GM12878 (cell line): ENCODE measurements around the gene TOP1. TPM values are rescaled to one million over a fixed set of nuclear protein-coding genes. Genes with fewer than 3 reads are reported as not detected.

Source experiments
- ATAC-seq: fragments of 200-7000 bp; cut with Tn5 transposase; 3 replicates; pipeline ENCODE4 v1.9.1; 2020; ENCODE audit warnings: mild to moderate bottlenecking, moderate library complexity
- BruUV-seq: library from RNA; stranded (reverse); fragments of 400-500 nt; replicated peaks from 2 replicates; lab custom pipeline; 2021; lab: Mats Ljungman, UMichigan
- CTCF ChIA-PET: fragments of 300-600 bp; sonication (Branson Sonifier 250); formaldehyde crosslinking; extraction: SDS; loops from one replicate; lab custom pipeline; 2021; ENCODE audit warnings: inconsistent platforms; lab: Yijun Ruan, JAX
- POLR2A ChIA-PET: fragments of 350-600 bp; formaldehyde crosslinking; extraction: SDS; loops from one replicate; lab custom pipeline; 2021; ENCODE audit warnings: inconsistent platforms; lab: Charles Lee
- RAD21 ChIA-PET: fragments of 300-600 bp; sonication (Branson Sonifier 250); formaldehyde crosslinking; loops from one replicate; lab custom pipeline; 2023; ENCODE audit warnings: antibody characterized with exemption; ENCODE audit not compliant: unreplicated experiment; lab: Charles Lee
- SMC1A ChIA-PET: fragments of 300-600 bp; sonication (Branson Sonifier 250); formaldehyde crosslinking; loops from one replicate; lab custom pipeline; 2023; ENCODE audit not compliant: unreplicated experiment, uncharacterized antibody; lab: Charles Lee
- DNase-seq: peaks from one replicate; pipeline ENCODE4 v3.0.0-alpha.2; 2011; ENCODE audit warnings: low read depth, low spot score
- FAIRE-seq: peaks from 3 replicates; lab custom pipeline; 2011; peaks lifted over from hg19 to GRCh38; lab: Jason Lieb, UNC
- H2AFZ ChIP-seq: 2 replicates; pipeline ENCODE4 v1.6.0; 2011; ENCODE audit warnings: low read depth, low read length, control low read depth; ENCODE audit not compliant: control insufficient read depth
- H3K27ac ChIP-seq: 2 replicates; pipeline ENCODE4 v1.5.1; 2011; ENCODE audit warnings: control low read depth; ENCODE audit not compliant: control insufficient read depth, insufficient read depth
- H3K27me3 ChIP-seq, 2 experiments: replicated peaks in 1 of 2; 2 replicates each; pipeline versions ENCODE4 v1.6.0 to v1.6.1; 2011; ENCODE audit warnings: low read length in 1 of 2; ENCODE audit not compliant: control insufficient read depth in 2 of 2, insufficient read depth in 2 of 2
- H3K36me3 ChIP-seq, 2 experiments: 2 replicates each; pipeline ENCODE4 v1.5.1; 2011; ENCODE audit warnings: low read length in 1 of 2; ENCODE audit not compliant: control insufficient read depth in 2 of 2, insufficient read depth in 2 of 2
- H3K4me1 ChIP-seq: 2 replicates; pipeline ENCODE4 v1.6.1; 2011; ENCODE audit warnings: mild to moderate bottlenecking, low read length, moderate library complexity, mixed read lengths; ENCODE audit not compliant: control insufficient read depth, insufficient read depth
- H3K4me2 ChIP-seq: 2 replicates; pipeline ENCODE4 v1.6.0; 2011; ENCODE audit warnings: control low read depth; ENCODE audit not compliant: control insufficient read depth, insufficient read depth
- H3K4me3 ChIP-seq: fragments of 200-600 bp; sonication (generic); 2 replicates; pipeline ENCODE4 v1.5.1; 2016
- H3K79me2 ChIP-seq: 2 replicates; pipeline ENCODE4 v1.6.0; 2011; ENCODE audit warnings: low read length; ENCODE audit not compliant: control insufficient read depth, insufficient read depth
- H3K9ac ChIP-seq: 2 replicates; pipeline ENCODE4 v1.8.0; 2011; ENCODE audit warnings: low read length, control low read depth, mixed read lengths; ENCODE audit not compliant: control insufficient read depth, insufficient read depth
- H3K9me3 ChIP-seq: replicated peaks from 3 replicates; pipeline ENCODE4 v1.5.1; 2011; ENCODE audit warnings: mild to moderate bottlenecking, low read length; ENCODE audit not compliant: control insufficient read depth, insufficient read depth
- H4K20me1 ChIP-seq: 2 replicates; pipeline ENCODE4 v1.6.0; 2011; ENCODE audit not compliant: control insufficient read depth, insufficient read depth
- CREM ChIP-seq: IDR thresholded peaks from 2 replicates; pipeline ENCODE4 v1.6.1; 2014; ENCODE audit warnings: antibody characterized with exemption, low read depth
- DPF2 ChIP-seq: fragments of 450-650 bp; IDR thresholded peaks from 2 replicates; pipeline ENCODE4 v1.6.1; 2017; ENCODE audit warnings: mild to moderate bottlenecking
- EP300 ChIP-seq, 2 experiments: fragments of 150-350 bp in 1 of 2; IDR thresholded peaks; 2 replicates each; pipeline ENCODE4 v1.6.1; 2011 to 2012; ENCODE audit warnings: low read depth in 2 of 2, low read length in 2 of 2, borderline replicate concordance in 1 of 2, improper control_type of control experiment in 1 of 2, inconsistent platforms in 1 of 2; ENCODE audit not compliant: control insufficient read depth in 1 of 2
- ETV6 ChIP-seq, 2 experiments: fragments of 450-650 bp in 1 of 2; IDR thresholded peaks in 1 of 2; conservative IDR thresholded peaks in 1 of 2; 2 replicates each; pipeline ENCODE4 v1.6.1; 2014; ENCODE audit warnings: antibody characterized with exemption in 1 of 2, borderline replicate concordance in 1 of 2, low read depth in 1 of 2, mild to moderate bottlenecking in 1 of 2, moderate library complexity in 1 of 2
- HDGF ChIP-seq: fragments of 450-650 bp; IDR thresholded peaks from 2 replicates; pipeline ENCODE4 v1.6.1; 2016; ENCODE audit warnings: antibody characterized with exemption
- JUND ChIP-seq: IDR thresholded peaks from 2 replicates; pipeline ENCODE4 v1.6.1; 2012; ENCODE audit warnings: low read depth, mild to moderate bottlenecking, low read length, improper control_type of control experiment, moderate library complexity
- NR2C1 ChIP-seq: fragments of 450-650 bp; IDR thresholded peaks from 2 replicates; pipeline ENCODE4 v1.6.1; 2017; ENCODE audit warnings: antibody characterized with exemption, mild to moderate bottlenecking, moderate library complexity
- RFX5 ChIP-seq: IDR thresholded peaks from 2 replicates; pipeline ENCODE4 v1.6.1; 2011; ENCODE audit warnings: low read depth, low read length, improper control_type of control experiment
- STAT1 ChIP-seq: fragments of 450-650 bp; conservative IDR thresholded peaks from 2 replicates; pipeline ENCODE4 v1.6.1; 2014; ENCODE audit warnings: antibody characterized with exemption, mild to moderate bottlenecking
- ZBTB33 ChIP-seq: fragments of 450-650 bp; IDR thresholded peaks from 2 replicates; pipeline ENCODE4 v1.6.1; 2017; ENCODE audit warnings: mild to moderate bottlenecking
- ZBTB40 ChIP-seq: fragments of 450-650 bp; IDR thresholded peaks from 2 replicates; pipeline ENCODE4 v1.6.1; 2016; ENCODE audit warnings: mild to moderate bottlenecking, moderate library complexity, borderline replicate concordance
- ZNF207 ChIP-seq: fragments of 450-650 bp; IDR thresholded peaks from 2 replicates; pipeline ENCODE4 v1.6.1; 2014; ENCODE audit warnings: antibody characterized with exemption, mild to moderate bottlenecking, borderline replicate concordance
- whole genome bisulfite sequencing: methylation state at CpG from one replicate; pipeline ENCODE4 v1.1.6; 2016; ENCODE audit warnings: low lambda C conversion rate; ENCODE audit not compliant: insufficient replicate concordance, insufficient coverage; ENCODE audit errors: missing lambda C conversion rate; 5-methylcytosine and 5-hydroxymethylcytosine counted together
- in situ Hi-C: fragments of 300-500 bp; cut with MboI; formaldehyde crosslinking; loops from 9 replicates; pipeline ENCODE4 v1.14.3; 2018; ENCODE audit warnings: mixed read lengths
- intact Hi-C: fragments of 100-400 bp; cut with micrococcal nuclease; formaldehyde crosslinking; loops from one replicate; pipeline ENCODE4 v1.14.2; 2022; ENCODE audit not compliant: unreplicated experiment
- polyA plus RNA-seq, 11 experiments: library from polyadenylated mRNA; depleted of rRNA in 4 of 11; unstranded in 6 of 11; stranded (reverse) in 5 of 11; fragments of >200 nt; fragmentation: Nextera tagmentation in 4 of 11; fragmentation: Illumina TruSeq in 1 of 11; extraction: Ambion mirVana in 4 of 11; extraction: Trizol in 1 of 11; gene quantifications; 1 replicate in 1 of 11; 2 replicates in 10 of 11; pipeline versions ENCODE4 v1.2.1 to v1.2.3, GENCODE V29; 2011 to 2016; ENCODE audit warnings: inconsistent platforms in 2 of 11, missing spikeins in 2 of 11, low read depth in 1 of 11
- total RNA-seq, 4 experiments: library from RNA; depleted of rRNA in 3 of 4; stranded (reverse); fragments of >200 nt in 3 of 4; fragmentation: Illumina TruSeq in 1 of 4; extraction: Trizol in 1 of 4; gene quantifications; 2 replicates each; pipeline versions ENCODE4 v1.2.1 to v1.2.3, GENCODE V29; 2013 to 2021

The TOP1 gene
- total and polyA plus RNA-seq, 10 of the 15 experiments (the other 5 are each of a cell fraction or from before 2014, with no cell fraction given): 21.5 to 128 (median 47.3) TPM

DNA sequence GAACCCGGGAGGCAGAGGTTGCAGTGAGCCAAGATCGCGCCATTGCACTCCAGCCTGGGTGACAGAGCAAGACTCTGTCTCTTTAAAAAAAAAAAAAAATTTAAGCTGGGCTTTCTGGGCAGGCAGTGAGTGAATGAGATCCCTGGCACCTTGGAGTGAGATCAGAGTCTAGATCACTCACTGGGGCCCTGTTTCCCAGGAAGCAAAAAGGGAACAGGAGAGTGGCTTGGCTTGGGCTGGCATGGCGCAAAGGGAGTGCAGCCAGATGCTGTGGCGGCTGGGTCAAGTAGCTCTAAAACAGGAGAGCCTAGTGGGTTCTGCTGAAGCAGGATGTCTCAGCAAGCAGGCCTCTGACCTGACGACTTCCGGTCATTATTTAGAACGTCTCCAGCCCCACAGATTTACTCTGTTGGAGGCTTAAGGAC lies 119.2 kb downstream of the TOP1 start (continued):
- no peak for TF ChIP-seq NR2C1
- TF ChIP-seq ZNF207: no peak
- TF ChIP-seq ZBTB33: no peak
- no peak for TF ChIP-seq DPF2
- no peak for TF ChIP-seq JUND
- no peak for TF ChIP-seq STAT1
- no peak for TF ChIP-seq HDGF
- no peak for TF ChIP-seq ETV6 (conservative IDR thresholded peaks at IDR 0.05 in 1 of 2, IDR thresholded peaks at IDR 0.05 in 1 of 2; ENCODE audit: borderline replicate concordance in 1 of 2, low read depth in 1 of 2)

- no peak for TF ChIP-seq EP300 (IDR thresholded peaks at IDR 0.05; ENCODE audit: borderline replicate concordance in 1 of 2, control insufficient read depth in 1 of 2, low read depth in 2 of 2, low read length in 2 of 2)
- no peak for TF ChIP-seq ZBTB40
- TF ChIP-seq RFX5: no peak
- TF ChIP-seq CREM: no peak
- no peak overlapping the region for H3K27ac ChIP-seq
- no peak overlapping the region for H3K4me3 ChIP-seq
Observed at GRCh38 chr20:41148942-41149341, 120.3 kb downstream of the TOP1 start.

More at GRCh38 chr20:41148942-41149341, 120.3 kb downstream of the TOP1 start:
- no peak for ATAC-seq
- intact Hi-C loops: no loop called here
- H3K27me3 ChIP-seq: no peaks in the 10 kb centered on the region
- H3K4me1 ChIP-seq: peaks cover 11% of the 10 kb centered on the region
- no TSS peak for BruUV-seq
- no peaks in the 10 kb centered on the region for H3K9me3 ChIP-seq
- no peak overlapping the region for H2AFZ ChIP-seq
- ChIA-PET RAD21 (interaction anchor here (0.6 to 1.2 kb wide), 3 partner anchors 18 to 212 kb away, joined by 3 to 4 read pairs (median 3); no protein-coding TSS in a partner anchor), SMC1A (interaction anchor here (1.0 to 2.0 kb wide), 2 partner anchors 8 to 12 kb away, joined by 4 to 7 read pairs; partner anchors contain the start of gene PLCG1), POLR2A (no interaction called here), CTCF (interaction anchor here (0.9 to 3.5 kb wide), 4 partner anchors 9 to 192 kb away, joined by 3 to 18 read pairs (median 3); no protein-coding TSS in a partner anchor)
- no peak for DNase-seq
- FAIRE-seq: no peak
- in situ Hi-C loops: no loop called here
- no peak overlapping the region for H3K4me2 ChIP-seq
- H3K9ac ChIP-seq: no peak overlapping the region
- peaks cover 74% of the 10 kb centered on the region for H3K79me2 ChIP-seq
- WGBS: 97% methylated on average over 5 of the region's 5 CpGs
- H4K20me1 ChIP-seq: no peaks in the 10 kb centered on the region; the same call in none of the 2 replicates
- H3K36me3 ChIP-seq: peaks cover 5 to 6% of the 10 kb centered on the region in 2 experiments; a peak in 3 of 4 replicates
